Smooth muscle cell (in vitro differentiated cells): ENCODE data around the gene ICA1L. TPM values are rescaled to one million over a fixed set of nuclear protein-coding genes. Genes with fewer than 3 reads are reported as not detected.

Source experiments
- DNase-seq: peaks from one replicate; lab custom pipeline; 2025; ENCODE audit not compliant: unreplicated experiment; lab: John Stamatoyannopoulos, UW
- H2AFZ ChIP-seq: fragments of 200-600 bp; sonication (generic); 2 replicates; pipeline ENCODE4 v1.6.0; 2016; ENCODE audit warnings: antibody characterized with exemption, low read depth, mild to moderate bottlenecking
- H3F3A ChIP-seq: fragments of 200-600 bp; sonication (generic); 2 replicates; pipeline ENCODE4 v1.6.0; 2017; ENCODE audit warnings: antibody characterized with exemption, low read depth
- H3K27ac ChIP-seq: fragments of 200-600 bp; sonication (generic); 2 replicates; pipeline ENCODE4 v1.5.1; 2016; ENCODE audit warnings: low read depth, mild to moderate bottlenecking
- H3K27me3 ChIP-seq: fragments of 200-600 bp; sonication (generic); 2 replicates; pipeline ENCODE4 v1.6.1; 2016; ENCODE audit warnings: low read depth, mild to moderate bottlenecking
- H3K36me3 ChIP-seq: fragments of 200-600 bp; sonication (generic); 2 replicates; pipeline ENCODE4 v1.5.1; 2016; ENCODE audit warnings: low read depth
- H3K4me1 ChIP-seq: fragments of 200-600 bp; sonication (generic); 2 replicates; pipeline ENCODE4 v1.5.1; 2016; ENCODE audit warnings: low read depth
- H3K4me2 ChIP-seq: fragments of 200-600 bp; sonication (generic); 2 replicates; pipeline ENCODE4 v1.6.0; 2016; ENCODE audit warnings: mild to moderate bottlenecking
- H3K4me3 ChIP-seq: fragments of 200-600 bp; sonication (generic); 2 replicates; pipeline ENCODE4 v1.5.1; 2016; ENCODE audit warnings: mild to moderate bottlenecking
- H3K79me2 ChIP-seq: fragments of 200-600 bp; sonication (generic); 2 replicates; pipeline ENCODE4 v1.6.0; 2016; ENCODE audit warnings: low read depth, mild to moderate bottlenecking
- H3K9ac ChIP-seq: fragments of 200-600 bp; sonication (generic); 2 replicates; pipeline ENCODE4 v1.6.0; 2016; ENCODE audit warnings: low read depth
- H3K9me3 ChIP-seq: fragments of 200-600 bp; sonication (generic); replicated peaks from 2 replicates; pipeline ENCODE4 v1.5.1; 2016; ENCODE audit warnings: low read depth
- H4K20me1 ChIP-seq: fragments of 200-600 bp; sonication (generic); 2 replicates; pipeline ENCODE4 v1.6.0; 2016; ENCODE audit warnings: low read depth
- WGBS: methylation state at CpG from one replicate; pipeline ENCODE4 v1.1.7; 2016; ENCODE audit warnings: low lambda C conversion rate; 5-methylcytosine and 5-hydroxymethylcytosine counted together
- polyA plus RNA-seq: library from polyadenylated mRNA; unstranded; fragments of >200 nt; fragmentation: Nextera tagmentation; extraction: Ambion mirVana; gene quantifications from 2 replicates; pipeline ENCODE4 v1.2.1, GENCODE V29; 2016
- total RNA-seq: library from RNA; depleted of rRNA; stranded (reverse); fragments of >200 nt; gene quantifications from 2 replicates; pipeline ENCODE4 v1.2.3, GENCODE V29; 2014
- TF ChIP-seq, protein P1 (sequence below): fragments of 200-600 bp; sonication (generic); IDR thresholded peaks from 2 replicates; pipeline ENCODE4 v1.5.1; 2017; ENCODE audit warnings: borderline replicate concordance, mild to moderate bottlenecking, antibody characterized with exemption; ENCODE audit not compliant: insufficient read depth, poor library complexity, severe bottlenecking

Gene ICA1L
- total and polyA plus RNA-seq, 2 experiments from 2014 or later: 0.66 to 5.8 TPM

DNA sequence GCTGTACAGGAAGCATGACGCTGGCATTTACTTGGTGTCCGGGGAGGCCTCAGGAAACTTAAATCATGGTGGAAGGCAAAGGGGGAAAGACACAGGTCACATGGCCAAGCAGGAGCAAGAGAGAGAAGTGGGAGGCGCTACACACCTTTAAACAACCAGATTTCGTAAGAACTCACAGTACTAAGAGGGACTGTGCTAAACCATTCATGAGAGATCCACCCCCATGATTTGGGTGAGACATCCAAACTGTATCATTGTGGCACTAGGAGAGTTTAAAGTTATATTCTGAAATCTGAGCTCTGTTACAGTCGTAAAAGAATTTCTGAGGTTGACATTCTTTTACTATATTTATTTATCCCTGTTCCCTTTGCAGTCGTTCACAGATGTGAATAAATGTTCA, 116.6 kb downstream of the ICA1L start:
- Histone ChIP-seq H2AFZ (no peak overlapping the region), H3K36me3 (no peaks in the 10 kb centered on the region), H3K9me3 (no peaks in the 10 kb centered on the region), H3K27ac (no peak overlapping the region), H3K4me3 (no peak overlapping the region), H3K4me2 (no peak overlapping the region), H3K9ac (no peak overlapping the region), H3F3A (no peaks in the 10 kb centered on the region), H4K20me1 (no peaks in the 10 kb centered on the region), H3K79me2 (no peaks in the 10 kb centered on the region), H3K27me3 (no peaks in the 10 kb centered on the region), H3K4me1 (no peaks in the 10 kb centered on the region)
- TF ChIP-seq, protein P1, sequence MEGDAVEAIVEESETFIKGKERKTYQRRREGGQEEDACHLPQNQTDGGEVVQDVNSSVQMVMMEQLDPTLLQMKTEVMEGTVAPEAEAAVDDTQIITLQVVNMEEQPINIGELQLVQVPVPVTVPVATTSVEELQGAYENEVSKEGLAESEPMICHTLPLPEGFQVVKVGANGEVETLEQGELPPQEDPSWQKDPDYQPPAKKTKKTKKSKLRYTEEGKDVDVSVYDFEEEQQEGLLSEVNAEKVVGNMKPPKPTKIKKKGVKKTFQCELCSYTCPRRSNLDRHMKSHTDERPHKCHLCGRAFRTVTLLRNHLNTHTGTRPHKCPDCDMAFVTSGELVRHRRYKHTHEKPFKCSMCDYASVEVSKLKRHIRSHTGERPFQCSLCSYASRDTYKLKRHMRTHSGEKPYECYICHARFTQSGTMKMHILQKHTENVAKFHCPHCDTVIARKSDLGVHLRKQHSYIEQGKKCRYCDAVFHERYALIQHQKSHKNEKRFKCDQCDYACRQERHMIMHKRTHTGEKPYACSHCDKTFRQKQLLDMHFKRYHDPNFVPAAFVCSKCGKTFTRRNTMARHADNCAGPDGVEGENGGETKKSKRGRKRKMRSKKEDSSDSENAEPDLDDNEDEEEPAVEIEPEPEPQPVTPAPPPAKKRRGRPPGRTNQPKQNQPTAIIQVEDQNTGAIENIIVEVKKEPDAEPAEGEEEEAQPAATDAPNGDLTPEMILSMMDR: no peak
- 97% methylated on average over 6 of the region's 6 CpGs for WGBS
- no peak for DNase-seq

- WGBS: 98% methylated on average over 2 of the region's 2 CpGs
- no peaks in the 10 kb centered on the region for H3K79me2 ChIP-seq
- H4K20me1 ChIP-seq: no peaks in the 10 kb centered on the region
- H3K9ac ChIP-seq: no peak overlapping the region
- H3K27me3 ChIP-seq: no peaks in the 10 kb centered on the region
- no peaks in the 10 kb centered on the region for H3K36me3 ChIP-seq
- no peaks in the 10 kb centered on the region for H3F3A ChIP-seq
- no peaks in the 10 kb centered on the region for H3K9me3 ChIP-seq
- H3K27ac ChIP-seq: no peak overlapping the region
- TF ChIP-seq, protein P1: no peak
- H2AFZ ChIP-seq: no peak overlapping the region
- H3K4me3 ChIP-seq: no peak overlapping the region
- H3K4me2 ChIP-seq: no peak overlapping the region
- no peak for DNase-seq
- no peaks in the 10 kb centered on the region for H3K4me1 ChIP-seq
Measured at GRCh38 chr2:202752071-202752470, 119.5 kb downstream of the ICA1L start.

DNA sequence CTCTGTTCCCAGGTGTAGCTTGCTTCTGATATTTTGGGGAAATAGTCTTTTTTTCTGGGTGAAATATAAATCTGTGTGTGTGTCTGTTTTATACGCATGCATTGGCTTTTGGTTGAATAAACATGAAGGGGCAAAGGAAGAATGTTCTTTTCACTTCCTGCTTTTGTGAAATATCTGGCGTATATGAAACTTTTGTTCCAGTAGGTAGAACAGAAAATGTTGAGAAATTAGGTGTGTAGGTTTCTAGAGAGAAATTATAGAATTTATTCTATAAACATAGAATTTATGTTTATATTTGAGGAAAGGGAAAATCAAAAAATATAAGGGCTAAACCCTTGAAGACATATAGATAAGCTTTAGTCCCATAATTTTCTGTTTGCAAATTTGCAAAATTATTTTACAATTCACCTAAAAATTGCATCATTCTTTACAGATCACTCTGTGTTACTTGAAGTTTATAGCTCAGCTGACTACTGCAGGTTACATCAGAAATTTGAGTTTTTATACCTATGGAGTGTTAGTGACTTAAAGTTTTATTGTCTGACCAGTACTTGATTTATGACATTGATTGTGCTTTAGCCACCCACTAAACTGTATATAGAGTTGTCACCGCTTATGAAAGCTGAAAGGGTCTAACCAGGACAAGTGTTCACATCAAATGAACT, 120.7 kb downstream of the ICA1L start:
- WGBS: 99% methylated on average over 3 of the region's 3 CpGs
- no peaks in the 10 kb centered on the region for H3K79me2 ChIP-seq
- no peak overlapping the region for H2AFZ ChIP-seq
- DNase-seq: no peak
- TF ChIP-seq, protein P1: no peak
- H3K36me3 ChIP-seq: no peaks in the 10 kb centered on the region
- H3F3A ChIP-seq: no peaks in the 10 kb centered on the region
- H3K27me3 ChIP-seq: no peaks in the 10 kb centered on the region
- H3K4me2 ChIP-seq: no peak overlapping the region
- no peaks in the 10 kb centered on the region for H3K9me3 ChIP-seq
- no peak overlapping the region for H3K9ac ChIP-seq
- no peak overlapping the region for H3K4me3 ChIP-seq
- no peaks in the 10 kb centered on the region for H3K4me1 ChIP-seq
- H3K27ac ChIP-seq: no peak overlapping the region
- H4K20me1 ChIP-seq: no peaks in the 10 kb centered on the region

DNA sequence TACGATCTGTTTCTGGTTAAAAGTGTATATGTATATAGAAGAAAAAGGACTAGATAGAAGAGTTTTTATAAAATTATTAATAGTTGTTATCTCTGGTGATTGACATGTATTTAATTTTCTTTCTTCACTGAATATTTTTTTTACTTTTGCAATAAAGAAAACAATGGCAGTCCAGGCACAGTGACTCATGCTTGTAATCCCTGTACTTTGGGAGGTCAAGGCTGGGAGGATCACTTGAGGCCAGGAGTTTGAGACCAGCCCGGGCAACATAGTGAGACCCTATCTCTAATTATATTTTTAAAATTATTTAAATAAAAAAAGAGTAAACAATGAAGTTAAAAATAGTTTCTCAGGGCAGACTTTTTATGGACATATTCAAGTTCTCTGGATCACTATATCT, 122.1 kb downstream of the ICA1L start:
- no peaks in the 10 kb centered on the region for H3K4me1 ChIP-seq
- no peaks in the 10 kb centered on the region for H3K79me2 ChIP-seq
- 97% methylated on average over 2 of the region's 2 CpGs for WGBS
- TF ChIP-seq, protein P1: no peak
- H3K9me3 ChIP-seq: peaks cover under 1% of the 10 kb centered on the region
- no peak overlapping the region for H3K4me2 ChIP-seq
- H3K27ac ChIP-seq: no peak overlapping the region
- no peaks in the 10 kb centered on the region for H3K36me3 ChIP-seq
- no peaks in the 10 kb centered on the region for H3F3A ChIP-seq
- no peak overlapping the region for H2AFZ ChIP-seq
- no peaks in the 10 kb centered on the region for H3K27me3 ChIP-seq
- no peaks in the 10 kb centered on the region for H4K20me1 ChIP-seq
- DNase-seq: no peak
- H3K4me3 ChIP-seq: no peak overlapping the region
- H3K9ac ChIP-seq: no peak overlapping the region
